A673 (cell line): Measurements from ENCODE around the gene SLX4IP. TPM values are rescaled to one million over a fixed set of nuclear protein-coding genes. Genes with fewer than 3 reads are reported as not detected.
A peak's percentile ranks its signal among the peaks of the same experiment; 100 is the strongest.
"Not testable (repeated sequence)": the region's sequence is repeated elsewhere in the genome, so short reads cannot be mapped to it uniquely, and the experiment has no call there.

Experiments used
- BruUV-seq: library from RNA; stranded (reverse); fragments of 400-500 nt; replicated peaks from 2 replicates; lab custom pipeline; 2021; lab: Mats Ljungman, UMichigan
- CTCF ChIA-PET: fragments of 300-600 bp; sonication (Branson Sonifier 250); formaldehyde crosslinking; loops from one replicate; lab custom pipeline; 2022; ENCODE audit warnings: antibody characterized with exemption; lab: Charles Lee
- POLR2A ChIA-PET: fragments of 300-600 bp; sonication (Branson Sonifier 250); formaldehyde crosslinking; loops from one replicate; lab custom pipeline; 2022; ENCODE audit warnings: antibody characterized with exemption; ENCODE audit not compliant: low non-redundant PET; lab: Charles Lee
- DNase-seq: peaks from one replicate; pipeline ENCODE4 v3.0.0-alpha.2; 2015; ENCODE audit warnings: low spot score
- H3K27ac ChIP-seq: fragments of 200-600 bp; sonication (generic); 2 replicates; pipeline ENCODE4 v1.5.1; 2016; ENCODE audit warnings: mixed run types, low read depth, mild to moderate bottlenecking, mixed read lengths, antibody characterized with exemption, low read length; ENCODE audit not compliant: poor library complexity, severe bottlenecking
- H3K27me3 ChIP-seq: fragments of 200-600 bp; sonication (generic); replicated peaks from 2 replicates; pipeline ENCODE4 v1.6.1; 2017; ENCODE audit warnings: mixed run types, low read depth, mild to moderate bottlenecking, mixed read lengths, antibody characterized with exemption, low read length; ENCODE audit not compliant: insufficient read depth, poor library complexity
- H3K36me3 ChIP-seq: fragments of 200-600 bp; sonication (generic); 2 replicates; pipeline ENCODE4 v1.6.1; 2016; ENCODE audit warnings: mixed run types, mild to moderate bottlenecking, mixed read lengths, antibody characterized with exemption, low read length; ENCODE audit not compliant: insufficient read depth, poor library complexity, severe bottlenecking
- H3K4me1 ChIP-seq: fragments of 200-600 bp; sonication (generic); 2 replicates; pipeline ENCODE4 v1.6.1; 2017; ENCODE audit warnings: mixed run types, mild to moderate bottlenecking, mixed read lengths, antibody characterized with exemption, low read length; ENCODE audit not compliant: insufficient read depth, poor library complexity, severe bottlenecking
- H3K4me3 ChIP-seq: fragments of 200-600 bp; sonication (generic); 2 replicates; pipeline ENCODE4 v1.5.1; 2016; ENCODE audit warnings: low read depth, mixed run types, mild to moderate bottlenecking, mixed read lengths, low read length; ENCODE audit not compliant: poor library complexity, severe bottlenecking
- H3K9me3 ChIP-seq: fragments of 200-600 bp; sonication (generic); 2 replicates; pipeline ENCODE4 v1.6.1; 2016; ENCODE audit warnings: mixed run types, low read depth, mild to moderate bottlenecking, mixed read lengths, antibody characterized with exemption, low read length; ENCODE audit not compliant: poor library complexity, severe bottlenecking
- CTCF ChIP-seq: fragments of 300-800, 200-600 bp; sonication (generic); conservative IDR thresholded peaks from 2 replicates; pipeline ENCODE4 v1.5.1; 2017; ENCODE audit warnings: low read depth, mild to moderate bottlenecking, antibody characterized with exemption, low read length, moderate library complexity, mixed read lengths
- EZH2 ChIP-seq: fragments of 200-600 bp; sonication (generic); IDR thresholded peaks from 2 replicates; pipeline ENCODE4 v1.6.1; 2017; ENCODE audit warnings: borderline replicate concordance, low read depth, mild to moderate bottlenecking, mixed read lengths, antibody characterized with exemption, low read length; ENCODE audit not compliant: poor library complexity, severe bottlenecking
- intact Hi-C: fragments of 100-400 bp; cut with micrococcal nuclease; formaldehyde crosslinking; loops from one replicate; pipeline ENCODE4 v1.10.0; 2022; ENCODE audit not compliant: unreplicated experiment
- total RNA-seq: library from RNA; stranded (reverse); gene quantifications from 2 replicates; pipeline ENCODE4 v1.2.3, GENCODE V29; 2021

SLX4IP gene
- total RNA-seq, 1 experiment from 2014 or later = 9.8 TPM

DNA sequence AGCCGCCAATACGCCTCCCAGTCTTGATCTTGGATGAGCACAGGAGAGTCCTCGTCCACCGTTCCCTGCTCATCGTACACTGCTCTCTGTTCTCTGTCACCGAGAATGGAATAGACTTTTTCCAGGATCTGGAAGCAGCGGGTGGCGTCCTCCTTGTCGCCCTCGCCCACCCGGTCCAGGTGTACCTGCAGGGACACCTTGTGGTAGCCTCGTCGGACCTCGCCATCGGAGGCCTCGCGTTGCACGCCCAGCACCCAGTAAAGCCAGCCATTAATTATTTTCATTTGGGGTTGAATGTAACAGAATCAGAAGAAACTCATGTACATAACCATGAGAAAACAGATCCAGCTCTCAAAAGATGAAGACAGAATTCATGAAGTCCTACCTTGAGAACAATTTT lies 178.8 kb downstream of the SLX4IP start:
- no TSS peak for BruUV-seq
- no peaks in the 10 kb centered on the region for H3K27me3 ChIP-seq
- H3K36me3 ChIP-seq = no peaks in the 10 kb centered on the region
- CTCF ChIA-PET = no interaction called here
- POLR2A ChIA-PET = no interaction called here
- no peak overlapping the region for H3K4me3 ChIP-seq
- intact Hi-C loops = no loop called here
- H3K27ac ChIP-seq = no peak overlapping the region
- no peak for TF ChIP-seq EZH2
- no peak for TF ChIP-seq CTCF
- H3K9me3 ChIP-seq = no peaks in the 10 kb centered on the region
- peaks cover 4% of the 10 kb centered on the region for H3K4me1 ChIP-seq
- DNase-seq = no peak

DNA sequence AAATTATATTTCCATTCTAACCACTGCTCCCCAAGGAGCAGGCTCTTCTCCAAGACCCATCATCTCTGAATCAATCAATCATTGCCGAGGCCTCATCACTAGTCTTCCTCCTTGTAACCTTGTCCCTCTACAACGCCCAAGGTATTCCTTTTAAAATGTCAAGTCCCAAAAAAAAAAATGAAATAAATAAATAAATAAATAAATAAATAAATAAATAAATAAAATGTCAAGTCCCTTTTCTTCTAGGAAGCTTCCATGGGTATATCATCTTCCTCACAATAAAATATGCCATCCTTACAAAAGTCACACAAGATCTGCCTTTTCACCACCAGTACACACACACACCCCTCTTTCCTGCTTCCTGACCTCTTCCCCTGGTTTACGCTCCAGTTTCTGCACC lies 181.1 kb downstream of the SLX4IP start:
- Histone ChIP-seq H3K9me3 (no peaks in the 10 kb centered on the region), H3K4me1 (peaks cover 16% of the 10 kb centered on the region), H3K27ac (no peak overlapping the region), H3K4me3 (no peak overlapping the region), H3K27me3 (no peaks in the 10 kb centered on the region), H3K36me3 (no peaks in the 10 kb centered on the region)
- DNase-seq = no peak
- POLR2A ChIA-PET = no interaction called here
- CTCF ChIA-PET = no interaction called here
- TF ChIP-seq EZH2 (no peak), CTCF (no peak)
- no TSS peak for BruUV-seq
- intact Hi-C loops = no loop called here

GRCh38 chr20:10617549-10618133 lies 182.5 kb downstream of the SLX4IP start:
- H3K27me3 ChIP-seq, POLR2A ChIA-PET, H3K4me3 ChIP-seq, BruUV-seq, intact Hi-C loops, DNase-seq, CTCF ChIA-PET, H3K9me3 ChIP-seq, H3K36me3 ChIP-seq, H3K27ac ChIP-seq: not testable (repeated sequence)
- H3K4me1 ChIP-seq = peaks cover 16% of the 10 kb centered on the region

- H3K27ac ChIP-seq = peak overlapping the region; percentile 43
- POLR2A ChIA-PET = interaction anchor here (0.7 kb wide), 1 partner anchor 26 kb away, joined by 3 read pairs; no protein-coding TSS in a partner anchor
- H3K9me3 ChIP-seq = no peaks in the 10 kb centered on the region
- intact Hi-C loops = no loop called here
- H3K4me3 ChIP-seq = no peak overlapping the region
- TF ChIP-seq EZH2 (no peak), CTCF (no peak)
- no peak for DNase-seq
- H3K36me3 ChIP-seq = no peaks in the 10 kb centered on the region
- peaks cover 16% of the 10 kb centered on the region for H3K4me1 ChIP-seq
- no TSS peak for BruUV-seq
- no peaks in the 10 kb centered on the region for H3K27me3 ChIP-seq
- CTCF ChIA-PET = interaction anchor here (0.7 kb wide), 1 partner anchor 108 kb away, joined by 4 read pairs; no protein-coding TSS in a partner anchor
These were observed 183.6 kb downstream of the SLX4IP start for GRCh38 chr20:10618611-10619245.
